Peyer's patch (tissue), 4 donors: ENCODE measurements around the gene PLD2.

Source experiments
- CTCF ChIP-seq, 6 experiments: fragments of 450-650 bp in 4 of 6; fragments of 200-600 bp in 2 of 6; sonication (generic) in 1 of 6; IDR thresholded peaks; one replicate each; pipeline ENCODE4 v1.5.1; 2017 to 2019; ENCODE audit warnings: antibody characterized with exemption in 6 of 6, mild to moderate bottlenecking in 3 of 6, moderate library complexity in 1 of 6
- POLR2A ChIP-seq, 2 donors: fragments of 450-650 bp; IDR thresholded peaks; one replicate each; pipeline ENCODE4 v1.5.1; 2017; ENCODE audit warnings: antibody characterized with exemption in 2 of 2, mild to moderate bottlenecking in 2 of 2, moderate library complexity in 2 of 2

DNA sequence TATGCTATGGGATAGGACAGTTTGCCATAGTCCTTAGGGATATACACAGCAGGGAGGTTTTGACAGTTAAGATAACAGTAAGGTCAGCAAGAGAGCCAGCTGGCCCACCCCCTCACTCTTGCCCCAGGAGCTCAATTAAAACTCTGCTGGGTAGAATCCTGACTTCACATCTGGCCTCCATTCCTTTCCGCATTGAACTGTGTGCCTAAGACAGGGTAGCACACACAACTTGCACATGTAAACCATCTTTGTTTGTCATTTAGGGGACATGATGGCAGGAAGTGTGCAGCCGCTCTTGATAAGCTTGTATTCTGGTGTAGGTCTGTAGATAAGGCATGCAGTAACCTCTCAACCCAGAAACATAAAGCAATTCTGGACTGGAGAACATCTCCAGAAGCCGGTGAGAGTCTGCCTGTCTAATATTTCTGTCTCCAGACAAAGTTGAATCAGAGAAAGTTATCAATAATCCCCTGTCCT lies 31.4 kb downstream of the PLD2 start:
- TF ChIP-seq CTCF (IDR thresholded peaks at IDR 0.05): no peak
- TF ChIP-seq POLR2A (IDR thresholded peaks at IDR 0.05): no peak
